Panc1 (cell line): Measurements from ENCODE around the gene DYNLT1. TPM values are rescaled to one million over a fixed set of nuclear protein-coding genes. Genes with fewer than 3 reads are reported as not detected.

Experiments
- ATAC-seq: fragments of 200-7000 bp; cut with Tn5 transposase; 2 replicates; pipeline ENCODE4 v1.9.1; 2020; ENCODE audit warnings: mild to moderate bottlenecking, moderate library complexity
- BruUV-seq: library from RNA; stranded (reverse); fragments of 400-500 nt; replicated peaks from 2 replicates; lab custom pipeline; 2021; lab: Mats Ljungman, UMichigan
- CTCF ChIA-PET: fragments of 300-600 bp; sonication (Branson Sonifier 250); formaldehyde crosslinking; loops from one replicate; lab custom pipeline; 2022; ENCODE audit warnings: antibody characterized with exemption; lab: Charles Lee
- POLR2A ChIA-PET: fragments of 300-600 bp; sonication (Branson Sonifier 250); formaldehyde crosslinking; loops from one replicate; lab custom pipeline; 2022; ENCODE audit warnings: antibody characterized with exemption; lab: Charles Lee
- DNase-seq: peaks from one replicate; pipeline ENCODE4 v3.0.0-alpha.2; 2010; ENCODE audit warnings: low read depth, low spot score
- H3K27ac ChIP-seq: 2 replicates; pipeline ENCODE4 v1.5.1; 2011; ENCODE audit warnings: mild to moderate bottlenecking, low read length, inconsistent platforms
- H3K27me3 ChIP-seq: fragments of 200-500 bp; sonication (Bioruptor generic); 2 replicates; pipeline ENCODE4 v1.6.0; 2014; ENCODE audit warnings: low read length, inconsistent platforms; ENCODE audit not compliant: control insufficient read depth, insufficient read depth
- H3K36me3 ChIP-seq: fragments of 200-500 bp; sonication (Bioruptor generic); 2 replicates; pipeline ENCODE4 v1.5.1; 2014; ENCODE audit warnings: inconsistent platforms, mild to moderate bottlenecking, low read length, moderate library complexity; ENCODE audit not compliant: control insufficient read depth, insufficient read depth
- H3K4me1 ChIP-seq: 2 replicates; pipeline ENCODE4 v1.5.1; 2011; ENCODE audit warnings: inconsistent platforms, mild to moderate bottlenecking, low read length, moderate library complexity; ENCODE audit not compliant: control insufficient read depth, insufficient read depth
- H3K4me3 ChIP-seq, 2 experiments: 2 replicates each; pipeline ENCODE4 v1.5.1; 2011 to 2012; ENCODE audit warnings: low read depth in 2 of 2, low read length in 2 of 2, mild to moderate bottlenecking in 2 of 2, inconsistent platforms in 1 of 2, moderate library complexity in 1 of 2
- H3K9me3 ChIP-seq: fragments of 200-500 bp; sonication (Bioruptor generic); 2 replicates; pipeline ENCODE4 v1.5.1; 2014; ENCODE audit warnings: low read depth, mild to moderate bottlenecking, inconsistent platforms, low read length, moderate library complexity; ENCODE audit not compliant: control insufficient read depth, insufficient read depth
- POLR2AphosphoS5 ChIP-seq: IDR thresholded peaks from 2 replicates; pipeline ENCODE4 v1.6.1; 2012; ENCODE audit warnings: mild to moderate bottlenecking, low read depth, low read length, moderate library complexity
- SIN3A ChIP-seq: IDR thresholded peaks from 2 replicates; pipeline ENCODE4 v1.6.1; 2012; ENCODE audit warnings: low read depth, mild to moderate bottlenecking, low read length, moderate library complexity, borderline replicate concordance; ENCODE audit not compliant: insufficient read depth
- TCF7L2 ChIP-seq: IDR thresholded peaks from 2 replicates; pipeline ENCODE4 v1.6.1; 2011; ENCODE audit warnings: mild to moderate bottlenecking, low read depth, low read length, inconsistent platforms
- in situ Hi-C: cut with HindIII; loops from 2 replicates; pipeline ENCODE4 v1.10.0; 2016; ENCODE audit warnings: low sequenced_read_pairs, low pct_unique_long_range_greater_than_20kb
- intact Hi-C: fragments of 100-400 bp; cut with micrococcal nuclease; formaldehyde crosslinking; loops from one replicate; pipeline ENCODE4 v1.10.0; 2022; ENCODE audit not compliant: unreplicated experiment
- total RNA-seq: library from RNA; stranded (reverse); gene quantifications from one replicate; pipeline ENCODE4 v1.2.1, GENCODE V29; 2021; ENCODE audit not compliant: unreplicated experiment
- TF ChIP-seq, protein P1 (sequence below): fragments of 450-650 bp; IDR thresholded peaks from 2 replicates; pipeline ENCODE4 v1.5.1; 2017; ENCODE audit warnings: mild to moderate bottlenecking
- TF ChIP-seq, protein P2 (sequence below), 2 experiments: IDR thresholded peaks; 2 replicates each; pipeline ENCODE4 v1.6.1; 2011 to 2012; ENCODE audit warnings: low read depth in 2 of 2, control low read depth in 1 of 2, low read length in 1 of 2, mild to moderate bottlenecking in 1 of 2, moderate library complexity in 1 of 2; ENCODE audit not compliant: insufficient read depth in 1 of 2

The DYNLT1 gene
- total RNA-seq, 1 experiment from 2014 or later = 137 TPM

DNA sequence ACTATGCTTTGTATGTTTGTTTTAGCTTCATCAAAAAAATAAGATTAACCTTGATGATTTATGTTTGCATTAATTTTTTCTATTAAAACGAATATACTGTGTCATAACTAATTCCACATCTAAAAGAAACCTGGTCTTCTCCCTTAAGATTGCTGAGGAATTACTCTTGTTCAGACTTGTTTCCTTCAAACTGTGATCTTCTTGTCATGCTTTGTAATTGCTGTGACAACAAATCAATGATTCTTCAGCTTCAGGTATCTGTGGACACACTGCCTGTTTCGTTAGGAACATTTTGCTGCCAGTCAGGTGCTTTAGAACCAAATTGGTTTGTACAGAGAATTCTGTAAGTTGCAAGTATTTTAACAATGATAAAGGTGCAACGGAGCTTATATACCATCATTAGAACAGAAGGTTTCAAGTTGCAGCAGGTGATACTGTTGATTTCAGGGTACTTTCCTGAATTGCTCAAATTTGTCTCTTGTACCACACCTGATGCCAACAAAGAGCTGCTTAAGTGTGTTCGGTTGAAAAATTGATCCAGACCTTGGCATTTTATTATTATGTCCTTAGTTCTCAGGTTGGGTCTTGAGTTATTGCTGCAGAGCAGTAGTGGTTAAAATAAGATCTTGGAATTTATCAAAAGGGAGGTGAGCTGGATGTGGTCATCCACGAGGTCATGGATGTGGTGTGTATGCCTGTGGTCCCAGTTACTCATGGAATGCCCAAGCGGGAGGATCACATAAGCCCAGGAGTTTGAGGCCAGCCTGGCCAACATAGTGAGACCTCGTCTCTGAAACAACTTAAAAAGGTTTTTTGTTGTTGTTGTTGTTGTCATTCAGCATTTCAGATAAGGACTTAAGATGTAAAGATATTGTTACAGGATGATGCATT is 24.8 kb upstream of the DYNLT1 start:
- no peaks in the 10 kb centered on the region for H3K4me1 ChIP-seq
- ChIA-PET CTCF (no interaction called here), POLR2A (no interaction called here)
- intact Hi-C loops = no loop called here
- peaks cover 9% of the 10 kb centered on the region; the same call in 1 of the 2 replicates for H3K27me3 ChIP-seq
- no TSS peak for BruUV-seq
- no peaks in the 10 kb centered on the region for H3K9me3 ChIP-seq
- no peak for TF ChIP-seq SIN3A
- TF ChIP-seq, protein P1, sequence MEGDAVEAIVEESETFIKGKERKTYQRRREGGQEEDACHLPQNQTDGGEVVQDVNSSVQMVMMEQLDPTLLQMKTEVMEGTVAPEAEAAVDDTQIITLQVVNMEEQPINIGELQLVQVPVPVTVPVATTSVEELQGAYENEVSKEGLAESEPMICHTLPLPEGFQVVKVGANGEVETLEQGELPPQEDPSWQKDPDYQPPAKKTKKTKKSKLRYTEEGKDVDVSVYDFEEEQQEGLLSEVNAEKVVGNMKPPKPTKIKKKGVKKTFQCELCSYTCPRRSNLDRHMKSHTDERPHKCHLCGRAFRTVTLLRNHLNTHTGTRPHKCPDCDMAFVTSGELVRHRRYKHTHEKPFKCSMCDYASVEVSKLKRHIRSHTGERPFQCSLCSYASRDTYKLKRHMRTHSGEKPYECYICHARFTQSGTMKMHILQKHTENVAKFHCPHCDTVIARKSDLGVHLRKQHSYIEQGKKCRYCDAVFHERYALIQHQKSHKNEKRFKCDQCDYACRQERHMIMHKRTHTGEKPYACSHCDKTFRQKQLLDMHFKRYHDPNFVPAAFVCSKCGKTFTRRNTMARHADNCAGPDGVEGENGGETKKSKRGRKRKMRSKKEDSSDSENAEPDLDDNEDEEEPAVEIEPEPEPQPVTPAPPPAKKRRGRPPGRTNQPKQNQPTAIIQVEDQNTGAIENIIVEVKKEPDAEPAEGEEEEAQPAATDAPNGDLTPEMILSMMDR = no peak
- TF ChIP-seq TCF7L2 = no peak
- TF ChIP-seq, protein P2, sequence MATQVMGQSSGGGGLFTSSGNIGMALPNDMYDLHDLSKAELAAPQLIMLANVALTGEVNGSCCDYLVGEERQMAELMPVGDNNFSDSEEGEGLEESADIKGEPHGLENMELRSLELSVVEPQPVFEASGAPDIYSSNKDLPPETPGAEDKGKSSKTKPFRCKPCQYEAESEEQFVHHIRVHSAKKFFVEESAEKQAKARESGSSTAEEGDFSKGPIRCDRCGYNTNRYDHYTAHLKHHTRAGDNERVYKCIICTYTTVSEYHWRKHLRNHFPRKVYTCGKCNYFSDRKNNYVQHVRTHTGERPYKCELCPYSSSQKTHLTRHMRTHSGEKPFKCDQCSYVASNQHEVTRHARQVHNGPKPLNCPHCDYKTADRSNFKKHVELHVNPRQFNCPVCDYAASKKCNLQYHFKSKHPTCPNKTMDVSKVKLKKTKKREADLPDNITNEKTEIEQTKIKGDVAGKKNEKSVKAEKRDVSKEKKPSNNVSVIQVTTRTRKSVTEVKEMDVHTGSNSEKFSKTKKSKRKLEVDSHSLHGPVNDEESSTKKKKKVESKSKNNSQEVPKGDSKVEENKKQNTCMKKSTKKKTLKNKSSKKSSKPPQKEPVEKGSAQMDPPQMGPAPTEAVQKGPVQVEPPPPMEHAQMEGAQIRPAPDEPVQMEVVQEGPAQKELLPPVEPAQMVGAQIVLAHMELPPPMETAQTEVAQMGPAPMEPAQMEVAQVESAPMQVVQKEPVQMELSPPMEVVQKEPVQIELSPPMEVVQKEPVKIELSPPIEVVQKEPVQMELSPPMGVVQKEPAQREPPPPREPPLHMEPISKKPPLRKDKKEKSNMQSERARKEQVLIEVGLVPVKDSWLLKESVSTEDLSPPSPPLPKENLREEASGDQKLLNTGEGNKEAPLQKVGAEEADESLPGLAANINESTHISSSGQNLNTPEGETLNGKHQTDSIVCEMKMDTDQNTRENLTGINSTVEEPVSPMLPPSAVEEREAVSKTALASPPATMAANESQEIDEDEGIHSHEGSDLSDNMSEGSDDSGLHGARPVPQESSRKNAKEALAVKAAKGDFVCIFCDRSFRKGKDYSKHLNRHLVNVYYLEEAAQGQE (IDR thresholded peaks at IDR 0.05; ENCODE audit: insufficient read depth in 1 of 2, low read depth in 2 of 2, low read length in 1 of 2) = no peak
- TF ChIP-seq POLR2AphosphoS5 = no peak
- no peak overlapping the region for H3K27ac ChIP-seq
- no peak overlapping the region for H3K4me3 ChIP-seq
- no peak for ATAC-seq
- H3K36me3 ChIP-seq = no peaks in the 10 kb centered on the region
- in situ Hi-C loops = no loop called here
- DNase-seq = no peak

DNA sequence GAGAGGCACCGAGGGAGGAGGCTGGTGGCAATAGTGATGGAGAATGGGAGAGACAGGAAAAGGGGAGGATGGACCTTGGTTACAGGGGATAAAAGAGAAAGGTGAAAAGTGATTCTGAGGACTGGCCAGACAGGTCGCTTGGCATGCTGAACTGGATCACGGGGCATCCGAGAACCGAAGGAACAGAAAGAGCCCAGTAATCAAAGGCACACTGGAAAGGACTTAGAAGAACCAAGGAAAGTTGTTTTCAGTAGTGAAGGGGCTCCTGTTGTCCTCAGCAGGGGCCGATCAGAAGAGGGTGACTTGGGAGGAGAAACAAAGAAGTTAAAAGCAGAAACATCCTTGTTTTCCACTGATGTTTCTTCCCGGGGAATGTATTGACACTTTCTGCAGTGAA is 24.2 kb upstream of the DYNLT1 start:
- CTCF ChIA-PET = no interaction called here
- no peak overlapping the region for H3K27ac ChIP-seq
- H3K4me3 ChIP-seq = no peak overlapping the region
- no TSS peak for BruUV-seq
- peaks cover 9% of the 10 kb centered on the region; the same call in 1 of the 2 replicates for H3K27me3 ChIP-seq
- intact Hi-C loops = no loop called here
- H3K9me3 ChIP-seq = no peaks in the 10 kb centered on the region
- no peaks in the 10 kb centered on the region for H3K36me3 ChIP-seq
- no peak for ATAC-seq
- no peak for DNase-seq
- in situ Hi-C loops = no loop called here
- POLR2A ChIA-PET = no interaction called here
- TF ChIP-seq TCF7L2 = no peak
- TF ChIP-seq, protein P2 (IDR thresholded peaks at IDR 0.05; ENCODE audit: insufficient read depth in 1 of 2, low read depth in 2 of 2, low read length in 1 of 2) = no peak
- no peak for TF ChIP-seq SIN3A
- no peak for TF ChIP-seq POLR2AphosphoS5
- TF ChIP-seq, protein P1 = no peak
- no peaks in the 10 kb centered on the region for H3K4me1 ChIP-seq
